ENCODE results near the gene DDC.

The DDC gene

GRCh38 chr7:50413561-50413960 is 151.6 kb downstream of the DDC start:
- DNase-seq (ENCODE audit: low spot score): no peak

- DNase-seq (ENCODE audit: low spot score): no peak
These were observed 152.2 kb downstream of the DDC start for GRCh38 chr7:50412973-50413372.

- DNase-seq (ENCODE audit: low spot score): no peak
These were observed 153.9 kb downstream of the DDC start for GRCh38 chr7:50411332-50411731.

- DNase-seq (ENCODE audit: low spot score): no peak
These were observed 155.1 kb downstream of the DDC start for GRCh38 chr7:50409856-50410745.

Measured in AG20443 (cell line).